HCT116 (cell line): ENCODE results near the gene NR2C2.

Source experiments
- CTCF ChIP-seq, 3 experiments: fragments of 200-600 bp in 1 of 3; sonication (generic) in 1 of 3; IDR thresholded peaks in 2 of 3; conservative IDR thresholded peaks in 1 of 3; 2 replicates each; pipeline ENCODE4 v1.5.1; 2012 to 2017; ENCODE audit warnings: low read depth in 2 of 3, low read length in 2 of 3, antibody characterized with exemption in 1 of 3, borderline replicate concordance in 1 of 3, control low read depth in 1 of 3, mild to moderate bottlenecking in 1 of 3, mixed read lengths in 1 of 3, mixed run types in 1 of 3, moderate library complexity in 1 of 3; ENCODE audit not compliant: insufficient read depth in 1 of 3
- ELF1 ChIP-seq: IDR thresholded peaks from 2 replicates; pipeline ENCODE4 v1.6.1; 2012; ENCODE audit warnings: low read depth, borderline replicate concordance
- RAD21 ChIP-seq: IDR thresholded peaks from 2 replicates; pipeline ENCODE4 v1.6.1; 2012; ENCODE audit warnings: low read depth, mild to moderate bottlenecking

GRCh38 chr3:14900881-14901873, 46.2 kb upstream of the NR2C2 start:
- no peak for TF ChIP-seq ELF1
- no peak for TF ChIP-seq RAD21
- no peak for TF ChIP-seq CTCF (IDR thresholded peaks at IDR 0.05 in 2 of 3, conservative IDR thresholded peaks at IDR 0.05 in 1 of 3; ENCODE audit: borderline replicate concordance in 1 of 3, insufficient read depth in 1 of 3, low read depth in 2 of 3, low read length in 2 of 3)
